Vagina (tissue), 2 donors: ENCODE data around the gene SLC22A14. TPM values are rescaled to one million over a fixed set of nuclear protein-coding genes. Genes with fewer than 3 reads are reported as not detected.

Source experiments
- DNase-seq, 2 donors: peaks; one replicate each; pipeline ENCODE4 v3.0.0-alpha.2; 2017; ENCODE audit errors: extremely low spot score in 2 of 2
- H3K27ac ChIP-seq: fragments of 200-600 bp; sonication (generic); one replicate; pipeline ENCODE4 v1.5.1; 2019
- H3K27me3 ChIP-seq: fragments of 200-600 bp; sonication (generic); one replicate; pipeline ENCODE4 v1.5.1; 2019
- H3K36me3 ChIP-seq, 2 donors: fragments of 200-600 bp; sonication (generic); one replicate each; pipeline ENCODE4 v1.5.1; 2017 to 2019
- H3K4me1 ChIP-seq: fragments of 200-600 bp; sonication (generic); one replicate; pipeline ENCODE4 v1.5.1; 2019
- H3K4me3 ChIP-seq, 2 donors: fragments of 200-600 bp; sonication (generic); 1 replicate in 1 of 2; 2 replicates in 1 of 2; pipeline ENCODE4 v1.5.1; 2016 to 2019
- H3K9me3 ChIP-seq: fragments of 200-600 bp; sonication (generic); one replicate; pipeline ENCODE4 v1.5.1; 2019
- CTCF ChIP-seq, 3 experiments: fragments of 450-650 bp in 2 of 3; fragments of 200-600 bp in 1 of 3; sonication (generic) in 1 of 3; IDR thresholded peaks; one replicate each; pipeline ENCODE4 v1.5.1; 2017 to 2019; ENCODE audit warnings: antibody characterized with exemption in 3 of 3, mild to moderate bottlenecking in 2 of 3, moderate library complexity in 2 of 3
- POLR2A ChIP-seq, 2 donors: fragments of 450-650 bp; IDR thresholded peaks; one replicate each; pipeline ENCODE4 v1.6.1; 2017; ENCODE audit warnings: antibody characterized with exemption in 2 of 2, mild to moderate bottlenecking in 2 of 2, moderate library complexity in 2 of 2
- POLR2AphosphoS5 ChIP-seq, 2 donors: sonication (generic); formaldehyde crosslinking; IDR thresholded peaks; one replicate each; pipeline ENCODE4 v1.9.0; 2017; ENCODE audit warnings: antibody characterized with exemption in 2 of 2, mild to moderate bottlenecking in 2 of 2, low read depth in 1 of 2; ENCODE audit not compliant: insufficient read depth in 1 of 2
- intact Hi-C: fragments of 100-400 bp; cut with DNase I; formaldehyde crosslinking; loops from one replicate; pipeline ENCODE4 v1.15.1; 2023
- total RNA-seq: library from RNA; depleted of rRNA; stranded (reverse); fragments of >200 nt; gene quantifications from one replicate; pipeline ENCODE4 v1.2.3, GENCODE V29; 2016

SLC22A14 gene
- total RNA-seq, 1 donor from 2014 or later, result 0.49 TPM

GRCh38 chr3:38327335-38328009 is 45.4 kb downstream of the SLC22A14 start:
- intact Hi-C loops, result no loop called here
- no peak for DNase-seq
- no peaks in the 10 kb centered on the region for H3K36me3 ChIP-seq
- H3K4me1 ChIP-seq, result no peaks in the 10 kb centered on the region
- no peaks in the 10 kb centered on the region for H3K27me3 ChIP-seq
- H3K27ac ChIP-seq, result no peak overlapping the region
- no peak for TF ChIP-seq POLR2AphosphoS5 (IDR thresholded peaks at IDR 0.05; ENCODE audit: insufficient read depth in 1 of 2, low read depth in 1 of 2)
- no peak for TF ChIP-seq CTCF (IDR thresholded peaks at IDR 0.05)
- no peak for TF ChIP-seq POLR2A (IDR thresholded peaks at IDR 0.05)
- no peaks in the 10 kb centered on the region for H3K9me3 ChIP-seq
- no peak overlapping the region for H3K4me3 ChIP-seq

GRCh38 chr3:38331257-38332022 is 49.3 kb downstream of the SLC22A14 start:
- DNase-seq, result no peak
- H3K9me3 ChIP-seq, result no peaks in the 10 kb centered on the region
- intact Hi-C loops, result no loop called here

GRCh38 chr3:38332201-38332600 is 50.1 kb downstream of the SLC22A14 start:
- H3K36me3 ChIP-seq, result no peaks in the 10 kb centered on the region
- no peaks in the 10 kb centered on the region for H3K27me3 ChIP-seq
- H3K4me1 ChIP-seq, result no peaks in the 10 kb centered on the region
- H3K4me3 ChIP-seq, result no peak overlapping the region
- no peaks in the 10 kb centered on the region for H3K9me3 ChIP-seq
- intact Hi-C loops, result no loop called here
- no peak for DNase-seq
- TF ChIP-seq POLR2AphosphoS5 (IDR thresholded peaks at IDR 0.05; ENCODE audit: insufficient read depth in 1 of 2, low read depth in 1 of 2) (no peak), CTCF (IDR thresholded peaks at IDR 0.05) (no peak), POLR2A (IDR thresholded peaks at IDR 0.05) (no peak)
- H3K27ac ChIP-seq, result no peak overlapping the region

More at GRCh38 chr3:38331257-38332022, 49.3 kb downstream of the SLC22A14 start:
- H3K27ac ChIP-seq, result no peak overlapping the region
- no peaks in the 10 kb centered on the region for H3K36me3 ChIP-seq
- TF ChIP-seq POLR2AphosphoS5 (IDR thresholded peaks at IDR 0.05; ENCODE audit: insufficient read depth in 1 of 2, low read depth in 1 of 2), result no peak
- no peak for TF ChIP-seq POLR2A (IDR thresholded peaks at IDR 0.05)
- TF ChIP-seq CTCF (IDR thresholded peaks at IDR 0.05), result no peak
- H3K27me3 ChIP-seq, result no peaks in the 10 kb centered on the region
- H3K4me3 ChIP-seq, result no peak overlapping the region
- no peaks in the 10 kb centered on the region for H3K4me1 ChIP-seq

- Histone ChIP-seq H3K27me3 (no peaks in the 10 kb centered on the region), H3K9me3 (no peaks in the 10 kb centered on the region), H3K27ac (no peak overlapping the region), H3K36me3 (no peaks in the 10 kb centered on the region), H3K4me1 (no peaks in the 10 kb centered on the region), H3K4me3 (no peak overlapping the region)
- TF ChIP-seq POLR2AphosphoS5 (IDR thresholded peaks at IDR 0.05; ENCODE audit: insufficient read depth in 1 of 2, low read depth in 1 of 2), result no peak
- no peak for TF ChIP-seq POLR2A (IDR thresholded peaks at IDR 0.05)
- no peak for TF ChIP-seq CTCF (IDR thresholded peaks at IDR 0.05)
- intact Hi-C loops, result no loop called here
- no peak for DNase-seq
Measured at GRCh38 chr3:38334142-38335055, 52.3 kb downstream of the SLC22A14 start.
